HepG2 (cell line): Measurements from ENCODE around the gene MXI1. TPM values are rescaled to one million over a fixed set of nuclear protein-coding genes. Genes with fewer than 3 reads are reported as not detected.

Experiments
- ARNT ChIP-seq: fragments of 450-650 bp; IDR thresholded peaks from 2 replicates; pipeline ENCODE4 v1.6.1; 2017
- ETS1 ChIP-seq: sonication (generic); formaldehyde crosslinking; IDR thresholded peaks from 2 replicates; pipeline ENCODE4 v1.4.0; 2020; ENCODE audit warnings: missing genetic modification reagents
- GPN1 ChIP-seq: sonication (generic); formaldehyde crosslinking; IDR thresholded peaks from 2 replicates; pipeline ENCODE4 v1.5.1; 2020; ENCODE audit warnings: missing genetic modification reagents, borderline replicate concordance
- JARID2 ChIP-seq: sonication (generic); formaldehyde crosslinking; IDR thresholded peaks from 2 replicates; pipeline ENCODE4 v1.8.1; 2023; ENCODE audit warnings: missing genetic modification reagents, inconsistent platforms; ENCODE audit not compliant: insufficient replicate concordance
- MBNL3 ChIP-seq: fragments of 250-450 bp; sonication (Bioruptor Pico); conservative IDR thresholded peaks from 2 replicates; pipeline ENCODE4 v1.8.0; 2022; ENCODE audit warnings: mild to moderate bottlenecking, inconsistent platforms
- POLR2AphosphoS2 ChIP-seq: IDR thresholded peaks from 2 replicates; pipeline ENCODE4 v1.6.1; 2011; ENCODE audit warnings: low read depth, low read length, improper control_type of control experiment
- RAD21 ChIP-seq: fragments of 450-650 bp; formaldehyde crosslinking; IDR thresholded peaks from 2 replicates; pipeline ENCODE4 v1.5.0; 2020; ENCODE audit warnings: mild to moderate bottlenecking
- RERE ChIP-seq: IDR thresholded peaks from 2 replicates; pipeline ENCODE4 v1.6.1; 2016; ENCODE audit warnings: low read depth, missing genetic modification reagents, missing compliant biosample characterization
- TBX2 ChIP-seq: sonication (generic); formaldehyde crosslinking; IDR thresholded peaks from 2 replicates; pipeline ENCODE4 v1.5.0; 2020; ENCODE audit warnings: missing genetic modification reagents, mild to moderate bottlenecking, borderline replicate concordance
- ZNF44 ChIP-seq: sonication (generic); formaldehyde crosslinking; IDR thresholded peaks from 2 replicates; pipeline ENCODE4 v1.5.1; 2020; ENCODE audit warnings: mild to moderate bottlenecking, missing genetic modification reagents
- ZNF678 ChIP-seq: sonication (generic); formaldehyde crosslinking; IDR thresholded peaks from 2 replicates; pipeline ENCODE4 v1.4.0; 2020; ENCODE audit warnings: mild to moderate bottlenecking, missing genetic modification reagents
- polyA plus RNA-seq, 8 experiments: library from polyadenylated mRNA; depleted of rRNA in 3 of 8; stranded (reverse) in 7 of 8; unstranded in 1 of 8; fragments of >200 nt; fragmentation: Illumina TruSeq in 4 of 8; extraction: Trizol in 4 of 8; gene quantifications; 2 replicates each; pipeline versions ENCODE4 v1.2.1 to v1.2.3, GENCODE V29; 2011 to 2016; ENCODE audit warnings: low read depth in 4 of 8, missing spikeins in 1 of 8, mixed read lengths in 1 of 8; ENCODE audit not compliant: insufficient read depth in 1 of 8
- total RNA-seq, 5 experiments: library from RNA; depleted of rRNA; stranded (reverse); fragments of >200 nt; fragmentation: Illumina TruSeq; extraction: Trizol; gene quantifications; 2 replicates each; pipeline ENCODE4 v1.2.3, GENCODE V29; 2016; ENCODE audit warnings: low read depth in 1 of 5
- TF ChIP-seq, protein P1 (sequence below): sonication (generic); formaldehyde crosslinking; IDR thresholded peaks from 2 replicates; pipeline ENCODE4 v1.5.0; 2020; ENCODE audit warnings: missing genetic modification reagents
- TF ChIP-seq, protein P2 (sequence below): sonication (generic); formaldehyde crosslinking; IDR thresholded peaks from 2 replicates; pipeline ENCODE4 v1.4.0; 2020; ENCODE audit warnings: mild to moderate bottlenecking, missing genetic modification reagents

Gene MXI1
- total and polyA plus RNA-seq, 2 of the 13 experiments (the other 11 are each of a cell fraction or from before 2014, with no cell fraction given): 6.6 to 22.0 TPM

GRCh38 chr10:110310741-110311140 is 103.3 kb downstream of the MXI1 start (continued):
- TF ChIP-seq, protein P1, sequence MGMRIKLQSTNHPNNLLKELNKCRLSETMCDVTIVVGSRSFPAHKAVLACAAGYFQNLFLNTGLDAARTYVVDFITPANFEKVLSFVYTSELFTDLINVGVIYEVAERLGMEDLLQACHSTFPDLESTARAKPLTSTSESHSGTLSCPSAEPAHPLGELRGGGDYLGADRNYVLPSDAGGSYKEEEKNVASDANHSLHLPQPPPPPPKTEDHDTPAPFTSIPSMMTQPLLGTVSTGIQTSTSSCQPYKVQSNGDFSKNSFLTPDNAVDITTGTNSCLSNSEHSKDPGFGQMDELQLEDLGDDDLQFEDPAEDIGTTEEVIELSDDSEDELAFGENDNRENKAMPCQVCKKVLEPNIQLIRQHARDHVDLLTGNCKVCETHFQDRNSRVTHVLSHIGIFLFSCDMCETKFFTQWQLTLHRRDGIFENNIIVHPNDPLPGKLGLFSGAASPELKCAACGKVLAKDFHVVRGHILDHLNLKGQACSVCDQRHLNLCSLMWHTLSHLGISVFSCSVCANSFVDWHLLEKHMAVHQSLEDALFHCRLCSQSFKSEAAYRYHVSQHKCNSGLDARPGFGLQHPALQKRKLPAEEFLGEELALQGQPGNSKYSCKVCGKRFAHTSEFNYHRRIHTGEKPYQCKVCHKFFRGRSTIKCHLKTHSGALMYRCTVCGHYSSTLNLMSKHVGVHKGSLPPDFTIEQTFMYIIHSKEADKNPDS (CRISPR knock-in tag): no peak
- TF ChIP-seq MBNL3 (CRISPR knock-in tag) (no peak), ARNT (no peak), JARID2 (no peak), POLR2AphosphoS2 (no peak), RERE (no peak), TBX2 (no peak), ZNF44 (CRISPR knock-in tag) (no peak), RAD21 (CRISPR knock-in tag) (no peak), GPN1 (CRISPR knock-in tag) (no peak), ZNF678 (no peak), ETS1 (CRISPR knock-in tag) (no peak)
- TF ChIP-seq, protein P2, sequence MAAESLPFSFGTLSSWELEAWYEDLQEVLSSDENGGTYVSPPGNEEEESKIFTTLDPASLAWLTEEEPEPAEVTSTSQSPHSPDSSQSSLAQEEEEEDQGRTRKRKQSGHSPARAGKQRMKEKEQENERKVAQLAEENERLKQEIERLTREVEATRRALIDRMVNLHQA: no peak
